Spleen (tissue), 11 donors: ENCODE results near the gene RAB23. TPM values are rescaled to one million over a fixed set of nuclear protein-coding genes. Genes with fewer than 3 reads are reported as not detected.

ENCODE experiments used
- DNase-seq: peaks from one replicate; pipeline ENCODE4 v3.0.0-alpha.2; 2020
- H3K27ac ChIP-seq, 8 donors: fragments of 200-600 bp; sonication (generic) in 7 of 8; 1 replicate in 4 of 8; 2 replicates in 4 of 8; pipeline versions ENCODE4 v1.5.0 to v1.8.0; 2016 to 2021; ENCODE audit warnings: inconsistent platforms in 4 of 8, mild to moderate bottlenecking in 4 of 8, moderate library complexity in 1 of 8
- H3K27me3 ChIP-seq, 7 donors: fragments of 200-600 bp; sonication (generic) in 6 of 7; replicated peaks in 1 of 7; 1 replicate in 4 of 7; 2 replicates in 3 of 7; pipeline versions ENCODE4 v1.5.0 to v1.8.0; 2016 to 2021; ENCODE audit warnings: inconsistent platforms in 3 of 7, mild to moderate bottlenecking in 1 of 7
- H3K36me3 ChIP-seq, 6 donors: fragments of 200-600 bp; sonication (generic) in 5 of 6; 1 replicate in 4 of 6; 2 replicates in 2 of 6; pipeline versions ENCODE4 v1.5.0 to v1.8.0; 2016 to 2021; ENCODE audit warnings: inconsistent platforms in 2 of 6
- H3K4me1 ChIP-seq, 6 donors: fragments of 200-600 bp; sonication (generic) in 5 of 6; 1 replicate in 3 of 6; 2 replicates in 3 of 6; pipeline versions ENCODE4 v1.5.0 to v1.8.0; 2016 to 2021; ENCODE audit warnings: inconsistent platforms in 3 of 6
- H3K4me3 ChIP-seq, 8 donors: fragments of 200-600 bp; sonication (generic) in 7 of 8; 1 replicate in 4 of 8; 2 replicates in 4 of 8; pipeline versions ENCODE4 v1.5.0 to v1.8.0; 2016 to 2021; ENCODE audit warnings: inconsistent platforms in 4 of 8, mild to moderate bottlenecking in 4 of 8, moderate library complexity in 2 of 8
- H3K9me3 ChIP-seq, 8 donors: fragments of 200-600 bp; sonication (generic) in 7 of 8; 1 replicate in 4 of 8; 2 replicates in 4 of 8; pipeline versions ENCODE4 v1.5.0 to v1.8.0; 2016 to 2021; ENCODE audit warnings: inconsistent platforms in 4 of 8
- CTCF ChIP-seq, 11 experiments: fragments of 200-600 bp in 7 of 11; fragments of 450-650 bp in 4 of 11; sonication (generic) in 4 of 11; IDR thresholded peaks in 8 of 11; conservative IDR thresholded peaks in 3 of 11; 1 replicate in 7 of 11; 2 replicates in 4 of 11; pipeline versions ENCODE4 v1.4.0 to v1.8.0; 2016 to 2021; ENCODE audit warnings: antibody characterized with exemption in 11 of 11, inconsistent platforms in 4 of 11, mild to moderate bottlenecking in 1 of 11
- POLR2A ChIP-seq, 3 donors: fragments of 450-650 bp; IDR thresholded peaks; one replicate each; pipeline ENCODE4 v1.5.1; 2017; ENCODE audit warnings: antibody characterized with exemption in 3 of 3, mild to moderate bottlenecking in 1 of 3
- POLR2AphosphoS5 ChIP-seq, 3 donors: sonication (generic); formaldehyde crosslinking; IDR thresholded peaks; one replicate each; pipeline ENCODE4 v1.5.1; 2017; ENCODE audit warnings: antibody characterized with exemption in 3 of 3
- WGBS, 5 donors: extraction: QIAGEN DNeasy Blood & Tissue Kit in 3 of 5; methylation state at CpG; one replicate each; pipeline versions ENCODE4 v1.1.5 to v1.1.7; 2013 to 2018; 5-methylcytosine and 5-hydroxymethylcytosine counted together
- intact Hi-C: fragments of 100-400 bp; cut with DNase I; formaldehyde crosslinking; loops from one replicate; pipeline ENCODE4 v1.15.0; 2023; ENCODE audit warnings: low total_unique reads
- polyA plus RNA-seq, 3 donors: library from polyadenylated mRNA; stranded (reverse); fragments of 200-250 nt; gene quantifications; one replicate each; pipeline ENCODE4 v1.2.1, GENCODE V29; 2013
- total RNA-seq, 7 donors: library from RNA; depleted of rRNA in 3 of 7; stranded (reverse); fragments of >200 nt in 3 of 7; fragmentation: NEBNext Ultra II Directional in 4 of 7; extraction: Animal tissue kit (Norgen Biotek cat#: 25700) in 4 of 7; gene quantifications; one replicate each; pipeline versions ENCODE4 v1.1.0 to v1.2.1, GENCODE V29; 2016 to 2021
- donor health status: healthy with polysubstance abuse.
- donor health status: DM: no; HTN: no; CAD: no; lungs with moderate emphysema.
- donor health status: DM: no; HTN: no; CAD: no.
- donor health status: Bipolar disorder and iron deficiency.
- donor health status: healthy.
- donor health status: DM: no; HTN: no; CAD: no.
- donor health status: DM: yes; HTN: yes; CAD: no.

The RAB23 gene
- total and polyA plus RNA-seq, 10 donors = 0.89 to 3.9 (median 2.1) TPM

GRCh38 chr6:57257911-57258541 is 35.9 kb upstream of the RAB23 start:
- H3K9me3 ChIP-seq = no peaks in the 10 kb centered on the region
- intact Hi-C loops = no loop called here
- H3K4me3 ChIP-seq = no peak overlapping the region
- TF ChIP-seq POLR2AphosphoS5 (IDR thresholded peaks at IDR 0.05) (no peak), POLR2A (IDR thresholded peaks at IDR 0.05) (no peak), CTCF (IDR thresholded peaks at IDR 0.05 in 8 of 11, conservative IDR thresholded peaks at IDR 0.05 in 3 of 11) (no peak)
- H3K36me3 ChIP-seq = no peaks in the 10 kb centered on the region
- no peak for DNase-seq
- WGBS, 5 donors = 86 to 90% (median 87%) methylated on average over 10 of the region's 10 CpGs
- no peaks in the 10 kb centered on the region for H3K4me1 ChIP-seq
- no peak overlapping the region for H3K27ac ChIP-seq
- H3K27me3 ChIP-seq = peaks cover 0 to 4% (median 0%) of the 10 kb centered on the region in 7 donors

GRCh38 chr6:57256541-57256940 is 34.4 kb upstream of the RAB23 start:
- no peaks in the 10 kb centered on the region for H3K9me3 ChIP-seq
- H3K27ac ChIP-seq = no peak overlapping the region
- WGBS, 5 donors = 44 to 97% (median 95%) methylated on average over 1 of the region's 1 CpG
- no peaks in the 10 kb centered on the region for H3K36me3 ChIP-seq
- peaks cover 0 to 4% (median 0%) of the 10 kb centered on the region in 7 donors for H3K27me3 ChIP-seq
- no peak for DNase-seq
- TF ChIP-seq POLR2A (IDR thresholded peaks at IDR 0.05) (no peak), CTCF (IDR thresholded peaks at IDR 0.05 in 8 of 11, conservative IDR thresholded peaks at IDR 0.05 in 3 of 11) (no peak), POLR2AphosphoS5 (IDR thresholded peaks at IDR 0.05) (no peak)
- no peak overlapping the region for H3K4me3 ChIP-seq
- intact Hi-C loops = no loop called here
- H3K4me1 ChIP-seq = no peaks in the 10 kb centered on the region

- 83 to 92% (median 88%) methylated on average over 4 of the region's 4 CpGs for WGBS, 5 donors
- H3K27ac ChIP-seq = no peak overlapping the region
- intact Hi-C loops = no loop called here
- H3K4me3 ChIP-seq = no peak overlapping the region
- H3K36me3 ChIP-seq = no peaks in the 10 kb centered on the region
- no peak for DNase-seq
- no peaks in the 10 kb centered on the region for H3K4me1 ChIP-seq
- H3K27me3 ChIP-seq = no peaks in the 10 kb centered on the region
- no peaks in the 10 kb centered on the region for H3K9me3 ChIP-seq
- TF ChIP-seq POLR2A (IDR thresholded peaks at IDR 0.05) (no peak), CTCF (IDR thresholded peaks at IDR 0.05 in 8 of 11, conservative IDR thresholded peaks at IDR 0.05 in 3 of 11) (no peak), POLR2AphosphoS5 (IDR thresholded peaks at IDR 0.05) (no peak)
Observed at GRCh38 chr6:57255451-57256169, 33.5 kb upstream of the RAB23 start.

GRCh38 chr6:57254055-57254717 is 32.1 kb upstream of the RAB23 start:
- WGBS, 5 donors = 68 to 77% (median 71%) methylated on average over 4 of the region's 4 CpGs

More at GRCh38 chr6:57254055-57254717, 32.1 kb upstream of the RAB23 start:
- intact Hi-C loops = no loop called here
- no peak overlapping the region for H3K4me3 ChIP-seq
- no peaks in the 10 kb centered on the region for H3K36me3 ChIP-seq
- no peaks in the 10 kb centered on the region for H3K27me3 ChIP-seq
- TF ChIP-seq POLR2A (IDR thresholded peaks at IDR 0.05) (no peak), POLR2AphosphoS5 (IDR thresholded peaks at IDR 0.05) (no peak), CTCF (IDR thresholded peaks at IDR 0.05 in 8 of 11, conservative IDR thresholded peaks at IDR 0.05 in 3 of 11) (no peak)
- H3K4me1 ChIP-seq = no peaks in the 10 kb centered on the region
- no peaks in the 10 kb centered on the region for H3K9me3 ChIP-seq
- H3K27ac ChIP-seq = no peak overlapping the region
- no peak for DNase-seq
